NB4 (cell line): ENCODE measurements around the gene DCLK1.

Experiments used
- DNase-seq: peaks from one replicate; pipeline ENCODE4 v3.0.0; 2010; ENCODE audit warnings: low read depth
- H3K4me3 ChIP-seq: one replicate; pipeline ENCODE4 v1.5.1; 2011; ENCODE audit warnings: mild to moderate bottlenecking, low read depth, low read length, moderate library complexity
- MYC ChIP-seq: IDR thresholded peaks from 2 replicates; pipeline ENCODE4 v1.6.1; 2011; ENCODE audit warnings: low read depth, low read length
- POLR2A ChIP-seq: IDR thresholded peaks from 2 replicates; pipeline ENCODE4 v1.6.1; 2011; ENCODE audit warnings: mild to moderate bottlenecking; ENCODE audit not compliant: insufficient read length; ENCODE audit errors: extremely low read depth
- TF ChIP-seq, protein P1 (sequence below): IDR thresholded peaks from 2 replicates; pipeline ENCODE4 v1.6.1; 2011; ENCODE audit warnings: low read depth, low read length
- TF ChIP-seq, protein P2 (sequence below): IDR thresholded peaks from one replicate; pipeline ENCODE4 v1.5.1; 2012; ENCODE audit warnings: low read depth, low read length

The DCLK1 gene

DNA sequence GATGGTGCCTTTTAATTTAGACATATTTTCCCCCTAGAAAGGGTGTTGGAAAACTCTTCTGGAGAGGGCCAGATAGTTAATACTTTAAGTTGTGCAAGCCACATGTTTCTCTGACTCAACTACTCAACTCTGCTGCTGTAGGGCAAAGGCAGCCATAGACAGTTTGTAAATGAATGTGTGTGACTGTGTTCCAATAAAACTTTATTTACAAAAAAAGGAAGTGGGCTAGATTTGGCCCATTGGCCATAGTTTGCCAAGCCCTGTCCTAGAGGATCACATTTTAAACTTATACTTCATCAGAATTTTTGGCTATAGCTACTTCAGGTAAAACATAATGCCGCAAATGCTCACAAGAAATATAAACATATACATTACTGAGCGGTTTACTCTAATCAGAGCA, 348.4 kb downstream of the DCLK1 start:
- H3K4me3 ChIP-seq: no peak overlapping the region
- no peak for DNase-seq
- no peak for TF ChIP-seq POLR2A
- TF ChIP-seq, protein P1, sequence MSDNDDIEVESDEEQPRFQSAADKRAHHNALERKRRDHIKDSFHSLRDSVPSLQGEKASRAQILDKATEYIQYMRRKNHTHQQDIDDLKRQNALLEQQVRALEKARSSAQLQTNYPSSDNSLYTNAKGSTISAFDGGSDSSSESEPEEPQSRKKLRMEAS: no peak
- TF ChIP-seq, protein P2, sequence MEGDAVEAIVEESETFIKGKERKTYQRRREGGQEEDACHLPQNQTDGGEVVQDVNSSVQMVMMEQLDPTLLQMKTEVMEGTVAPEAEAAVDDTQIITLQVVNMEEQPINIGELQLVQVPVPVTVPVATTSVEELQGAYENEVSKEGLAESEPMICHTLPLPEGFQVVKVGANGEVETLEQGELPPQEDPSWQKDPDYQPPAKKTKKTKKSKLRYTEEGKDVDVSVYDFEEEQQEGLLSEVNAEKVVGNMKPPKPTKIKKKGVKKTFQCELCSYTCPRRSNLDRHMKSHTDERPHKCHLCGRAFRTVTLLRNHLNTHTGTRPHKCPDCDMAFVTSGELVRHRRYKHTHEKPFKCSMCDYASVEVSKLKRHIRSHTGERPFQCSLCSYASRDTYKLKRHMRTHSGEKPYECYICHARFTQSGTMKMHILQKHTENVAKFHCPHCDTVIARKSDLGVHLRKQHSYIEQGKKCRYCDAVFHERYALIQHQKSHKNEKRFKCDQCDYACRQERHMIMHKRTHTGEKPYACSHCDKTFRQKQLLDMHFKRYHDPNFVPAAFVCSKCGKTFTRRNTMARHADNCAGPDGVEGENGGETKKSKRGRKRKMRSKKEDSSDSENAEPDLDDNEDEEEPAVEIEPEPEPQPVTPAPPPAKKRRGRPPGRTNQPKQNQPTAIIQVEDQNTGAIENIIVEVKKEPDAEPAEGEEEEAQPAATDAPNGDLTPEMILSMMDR: no peak
- no peak for TF ChIP-seq MYC

DNA sequence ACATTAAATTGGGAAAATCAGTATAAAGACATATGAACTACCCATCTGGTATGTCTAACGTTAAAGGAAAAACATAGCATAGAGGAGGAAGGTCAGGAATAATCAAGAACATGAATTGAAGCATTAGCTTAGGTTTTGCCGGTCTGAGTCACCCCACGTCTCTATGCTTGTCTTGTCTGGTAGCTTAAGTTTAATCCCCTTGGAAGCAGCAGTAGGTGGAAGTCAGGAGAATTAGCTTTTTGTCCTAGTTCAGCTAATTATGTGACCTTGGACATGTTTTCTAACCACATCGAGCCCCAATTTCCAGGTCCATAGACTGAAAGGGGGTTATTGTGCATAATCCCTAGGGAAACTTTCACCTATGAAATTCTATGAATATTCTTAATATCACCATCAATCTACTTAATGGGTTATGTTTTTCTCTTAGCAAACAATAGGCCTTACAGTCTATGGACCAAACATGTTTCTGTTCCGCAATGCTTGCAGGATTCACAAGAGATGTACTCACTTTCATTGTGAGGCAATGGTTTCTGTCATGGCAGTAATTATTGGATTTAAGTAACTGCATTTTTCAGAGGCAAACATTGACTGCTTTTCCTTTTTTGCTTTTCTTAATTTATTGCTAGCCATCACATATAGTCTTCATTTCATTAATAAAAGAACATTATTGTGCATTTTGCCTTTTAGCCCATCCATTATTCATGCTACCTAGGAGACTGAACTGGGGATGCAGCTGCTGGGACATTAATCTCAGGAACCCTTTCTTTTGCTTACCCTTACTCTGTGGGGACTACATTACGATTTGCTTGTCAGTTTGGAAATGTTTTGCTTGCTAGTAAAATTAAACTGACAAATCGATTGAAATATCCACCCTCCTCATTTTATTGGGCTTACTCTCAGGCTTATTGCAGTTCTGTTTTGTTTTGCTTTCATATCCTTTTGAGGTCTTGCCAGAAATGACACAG, 349.9 kb downstream of the DCLK1 start:
- TF ChIP-seq, protein P1: no peak
- TF ChIP-seq POLR2A: no peak
- DNase-seq: no peak
- no peak overlapping the region for H3K4me3 ChIP-seq

DNA sequence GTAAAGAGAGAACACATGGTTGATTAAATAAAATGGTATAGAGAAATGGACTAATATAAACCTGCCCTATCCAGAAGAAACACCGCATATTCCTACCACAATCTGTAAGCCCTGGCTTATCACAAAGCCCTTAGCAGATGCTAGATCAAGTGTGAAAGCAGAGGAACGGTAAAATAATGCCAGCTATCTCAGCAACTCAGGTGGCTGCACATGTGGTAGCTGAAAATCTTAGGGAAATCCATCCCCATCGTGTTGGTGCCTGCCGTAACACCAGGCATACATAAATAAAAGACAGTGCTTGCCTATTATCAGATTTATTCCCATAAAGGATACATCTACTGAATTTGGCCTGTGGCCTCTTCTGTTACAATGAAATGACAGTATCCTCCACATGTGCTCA, 350.6 kb downstream of the DCLK1 start:
- no peak overlapping the region for H3K4me3 ChIP-seq
- TF ChIP-seq MYC (no peak), POLR2A (no peak)
- TF ChIP-seq, protein P1: no peak
- TF ChIP-seq, protein P2: no peak
- DNase-seq: no peak

DNA sequence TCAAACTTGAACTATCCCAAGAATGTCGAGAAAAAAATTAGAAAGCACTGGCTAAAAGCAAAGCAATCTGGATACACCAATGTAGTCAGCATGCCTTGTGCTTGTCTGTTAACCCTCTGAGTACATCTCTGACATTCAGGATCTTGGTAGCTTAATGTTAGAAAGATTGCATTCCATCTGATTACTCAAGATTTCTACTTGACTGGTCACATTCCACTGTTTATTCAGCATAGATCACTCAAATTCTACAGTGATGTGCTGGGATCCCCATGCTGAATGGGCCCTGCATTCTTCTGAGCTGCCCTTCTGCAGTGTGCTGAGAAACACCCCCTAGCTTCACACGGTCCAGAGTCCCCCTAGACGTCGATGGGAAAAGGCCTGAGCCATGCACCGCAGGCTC, 359.3 kb downstream of the DCLK1 start:
- DNase-seq: no peak
- TF ChIP-seq MYC (no peak), POLR2A (no peak)
- TF ChIP-seq, protein P2: no peak
- TF ChIP-seq, protein P1: no peak
- no peak overlapping the region for H3K4me3 ChIP-seq

DNA sequence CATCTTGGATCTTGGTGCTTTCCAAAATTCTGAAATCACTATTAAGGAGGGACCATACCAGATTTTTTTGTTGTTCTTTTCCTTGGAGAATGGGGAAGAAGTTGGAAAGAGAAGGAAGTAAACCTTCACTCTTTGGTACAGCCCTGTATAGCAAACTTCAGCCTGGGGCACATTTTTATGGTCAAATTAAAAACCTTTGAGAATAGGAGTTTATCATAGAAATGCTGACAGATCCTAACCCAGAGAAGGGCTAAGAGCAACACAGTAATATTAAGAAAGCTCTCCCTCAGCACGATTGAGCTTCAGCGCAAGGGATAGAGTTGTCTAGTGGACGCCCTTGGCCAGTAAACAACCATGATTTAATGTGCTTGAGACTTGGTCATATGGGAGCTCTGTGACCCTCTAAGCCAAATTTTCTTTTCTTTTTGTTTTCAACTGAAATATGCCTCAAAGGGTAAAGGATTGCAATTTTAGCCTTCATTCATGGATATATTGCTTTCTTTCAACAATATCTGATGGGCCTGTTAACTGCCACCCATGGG, 360.4 kb downstream of the DCLK1 start:
- no peak for DNase-seq
- no peak overlapping the region for H3K4me3 ChIP-seq
- no peak for TF ChIP-seq MYC
- TF ChIP-seq, protein P2: no peak
- TF ChIP-seq, protein P1: no peak
- TF ChIP-seq POLR2A: no peak

DNA sequence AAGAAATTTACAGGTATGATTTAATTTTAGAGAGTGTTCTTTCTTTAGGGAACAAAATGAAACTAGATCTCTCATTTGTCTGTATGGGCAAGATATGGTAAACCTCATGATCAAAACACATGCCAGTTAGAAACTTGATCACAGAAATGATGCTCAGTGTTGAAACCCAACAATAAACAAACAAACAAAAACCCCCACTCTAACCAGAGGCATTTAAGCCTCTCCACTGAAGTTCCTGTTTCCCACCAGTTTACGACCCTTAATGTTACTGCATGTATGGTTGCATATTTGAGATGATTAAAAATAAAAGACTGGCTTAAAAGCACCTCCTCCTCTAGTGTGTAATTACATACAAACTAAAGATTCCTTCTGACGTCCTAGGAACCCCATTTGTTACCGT, 361.4 kb downstream of the DCLK1 start:
- H3K4me3 ChIP-seq: no peak overlapping the region
- TF ChIP-seq MYC (no peak), POLR2A (no peak)
- TF ChIP-seq, protein P1: no peak
- TF ChIP-seq, protein P2: no peak
- DNase-seq: no peak
